ENCODE measurements around the gene FTO.

FTO gene

DNA sequence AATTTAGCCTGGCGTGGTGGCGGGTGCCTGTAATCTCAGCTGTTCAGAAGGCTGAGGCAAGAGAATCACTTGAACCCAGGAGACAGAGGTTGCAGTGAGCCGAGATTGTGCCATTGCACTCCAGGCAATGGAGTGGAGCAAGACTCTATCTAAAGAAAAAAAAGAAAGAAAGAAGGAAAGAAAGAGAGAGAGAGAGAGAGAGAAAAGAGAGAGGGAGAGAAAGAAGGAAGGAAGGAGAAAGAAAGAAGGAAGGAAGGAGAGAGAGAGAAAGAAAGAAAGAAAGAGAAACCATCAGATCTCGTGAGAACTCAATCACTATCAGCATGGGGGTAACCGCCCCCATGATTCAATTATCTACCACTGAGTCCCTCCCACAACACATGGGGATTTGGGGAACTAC lies 293.0 kb downstream of the FTO start:
- H3K27ac Mint-ChIP-seq (ENCODE audit: low read depth) = peak overlapping the region; percentile 33
- DNase-seq (ENCODE audit: low spot score in 2 of 2) = no peak
- ATAC-seq (replicated peaks; ENCODE audit: extremely low read depth, poor library complexity, severe bottlenecking) = no peak
- no peaks in the 10 kb centered on the region for H3K4me1 Mint-ChIP-seq
- peaks cover 2% of the 10 kb centered on the region for H3K36me3 Mint-ChIP-seq (ENCODE audit: insufficient read depth)
- no peaks in the 10 kb centered on the region for H3K27me3 Mint-ChIP-seq
- no peak overlapping the region for H3K4me3 Mint-ChIP-seq
- no peaks in the 10 kb centered on the region for H3K9me3 Mint-ChIP-seq

DNA sequence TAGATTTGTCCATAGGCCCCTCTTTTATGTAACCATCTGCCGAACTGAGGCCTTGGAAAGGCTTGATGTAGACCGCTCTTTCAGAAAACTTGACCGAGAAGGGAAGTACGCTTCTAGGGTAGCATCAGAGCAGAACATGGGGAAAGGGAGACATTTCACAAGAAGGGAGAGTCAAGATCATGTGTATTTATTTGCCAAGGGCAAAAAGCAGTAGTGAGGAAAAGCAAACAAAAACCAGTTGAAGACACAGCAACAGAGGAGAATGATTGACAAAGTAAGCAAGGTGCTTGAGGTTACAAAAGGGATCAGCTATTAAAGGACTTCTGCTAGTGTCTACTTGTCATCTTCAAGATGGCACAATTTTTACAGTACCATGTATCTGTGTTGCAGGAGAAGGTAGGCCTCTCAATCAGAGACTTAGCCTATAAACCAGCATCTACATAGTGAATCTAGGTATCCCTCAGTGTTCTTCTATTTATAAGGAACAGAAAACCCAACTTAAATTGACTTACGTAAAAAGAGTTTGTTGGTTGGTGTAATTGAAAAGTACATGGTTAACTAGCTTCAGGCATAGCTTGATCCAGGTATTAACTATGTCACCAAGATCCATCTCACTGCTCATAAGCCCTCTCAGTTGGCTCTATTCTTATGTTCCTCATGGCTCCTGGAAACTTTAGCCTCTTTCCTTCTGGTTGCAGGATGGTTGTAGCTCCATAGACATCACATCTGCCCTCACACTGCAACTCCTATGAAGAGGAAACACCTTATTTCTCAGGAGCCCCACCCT lies 294.3 kb downstream of the FTO start:
- ATAC-seq (replicated peaks; ENCODE audit: extremely low read depth, poor library complexity, severe bottlenecking) = no peak
- DNase-seq (ENCODE audit: low spot score in 2 of 2) = no peak
- Mint-ChIP-seq H3K9me3 (no peaks in the 10 kb centered on the region), H3K27me3 (no peaks in the 10 kb centered on the region), H3K4me3 (no peak overlapping the region), H3K36me3 (ENCODE audit: insufficient read depth) (peaks cover 2% of the 10 kb centered on the region), H3K27ac (ENCODE audit: low read depth) (no peak overlapping the region), H3K4me1 (no peaks in the 10 kb centered on the region)

DNA sequence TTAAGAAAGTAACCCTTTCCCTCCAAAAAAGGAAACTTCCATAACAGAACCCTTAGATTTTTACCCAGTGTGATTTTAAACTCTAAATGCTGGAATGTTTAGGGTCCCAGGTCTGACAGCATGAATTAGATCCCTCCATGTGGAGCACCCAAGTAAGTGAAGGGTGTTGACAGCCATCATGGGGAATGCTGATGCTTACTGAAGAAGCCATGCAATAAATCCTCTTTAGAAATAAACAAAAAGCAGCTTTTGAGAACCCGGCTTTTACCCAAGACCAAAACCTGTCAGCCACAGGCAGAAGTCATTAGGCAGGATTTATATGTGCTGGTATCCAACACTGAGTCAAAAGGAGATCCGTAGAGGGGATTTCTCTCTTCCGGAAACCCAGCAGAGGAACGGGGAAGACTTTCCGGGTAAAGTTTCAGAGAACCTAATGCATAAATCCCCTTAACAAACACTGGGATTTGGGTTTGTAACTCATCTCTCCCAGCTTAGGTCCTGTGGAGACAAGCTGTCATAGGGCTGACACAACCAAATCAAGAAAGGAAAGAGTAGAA lies 295.1 kb downstream of the FTO start:
- Mint-ChIP-seq H3K27me3 (no peaks in the 10 kb centered on the region), H3K4me1 (no peaks in the 10 kb centered on the region), H3K27ac (ENCODE audit: low read depth) (no peak overlapping the region), H3K36me3 (ENCODE audit: insufficient read depth) (peaks cover 2% of the 10 kb centered on the region), H3K4me3 (no peak overlapping the region), H3K9me3 (no peaks in the 10 kb centered on the region)
- no peak for DNase-seq (ENCODE audit: low spot score in 2 of 2)
- no peak for ATAC-seq (replicated peaks; ENCODE audit: extremely low read depth, poor library complexity, severe bottlenecking)

DNA sequence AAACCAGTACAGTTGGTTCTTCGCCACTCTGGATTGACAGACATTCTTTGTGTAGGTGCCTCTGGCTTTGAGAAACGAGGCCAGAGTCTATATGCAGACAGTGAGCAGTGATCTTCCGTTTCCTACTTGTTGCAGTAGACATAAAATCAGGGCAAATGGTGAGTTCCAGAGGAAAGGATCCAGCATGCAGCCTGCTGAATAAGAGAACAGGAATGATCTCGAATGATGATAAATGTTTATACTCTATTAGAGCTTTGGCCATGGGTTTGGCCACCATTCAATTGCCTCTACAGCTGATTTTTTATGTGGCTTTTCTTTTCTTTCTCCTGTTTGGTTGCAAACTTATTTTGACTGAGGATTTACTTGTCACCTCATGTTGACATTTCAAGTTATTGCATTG lies 295.9 kb downstream of the FTO start:
- Mint-ChIP-seq H3K4me1 (no peaks in the 10 kb centered on the region), H3K9me3 (no peaks in the 10 kb centered on the region), H3K4me3 (no peak overlapping the region), H3K36me3 (ENCODE audit: insufficient read depth) (no peaks in the 10 kb centered on the region), H3K27ac (ENCODE audit: low read depth) (no peak overlapping the region), H3K27me3 (no peaks in the 10 kb centered on the region)
- DNase-seq (ENCODE audit: low spot score in 2 of 2) = no peak
- ATAC-seq (replicated peaks; ENCODE audit: extremely low read depth, poor library complexity, severe bottlenecking) = no peak

DNA sequence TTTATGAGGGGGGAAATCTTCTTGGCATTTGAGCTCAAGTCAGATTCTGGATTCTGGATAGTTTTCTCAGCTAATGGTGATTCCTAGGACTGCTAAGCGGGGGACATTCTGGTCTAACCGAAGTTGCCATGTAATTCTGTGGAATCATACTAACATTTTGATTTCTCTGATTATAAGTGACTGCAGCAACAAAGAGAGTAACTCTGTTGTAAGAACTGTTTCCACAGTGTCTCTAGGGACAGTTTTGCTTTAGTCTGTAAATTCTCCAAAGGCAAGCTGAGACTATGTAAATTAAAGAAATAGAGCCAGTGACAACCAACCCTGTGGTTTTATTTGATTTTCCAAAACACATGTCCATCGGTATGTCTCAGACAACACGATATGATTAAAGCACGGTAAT lies 296.4 kb downstream of the FTO start:
- no peak for DNase-seq (ENCODE audit: low spot score in 2 of 2)
- H3K4me3 Mint-ChIP-seq = no peak overlapping the region
- H3K4me1 Mint-ChIP-seq = no peaks in the 10 kb centered on the region
- H3K9me3 Mint-ChIP-seq = no peaks in the 10 kb centered on the region
- no peak for ATAC-seq (replicated peaks; ENCODE audit: extremely low read depth, poor library complexity, severe bottlenecking)
- H3K27me3 Mint-ChIP-seq = no peaks in the 10 kb centered on the region
- no peak overlapping the region for H3K27ac Mint-ChIP-seq (ENCODE audit: low read depth)
- H3K36me3 Mint-ChIP-seq (ENCODE audit: insufficient read depth) = no peaks in the 10 kb centered on the region

DNA sequence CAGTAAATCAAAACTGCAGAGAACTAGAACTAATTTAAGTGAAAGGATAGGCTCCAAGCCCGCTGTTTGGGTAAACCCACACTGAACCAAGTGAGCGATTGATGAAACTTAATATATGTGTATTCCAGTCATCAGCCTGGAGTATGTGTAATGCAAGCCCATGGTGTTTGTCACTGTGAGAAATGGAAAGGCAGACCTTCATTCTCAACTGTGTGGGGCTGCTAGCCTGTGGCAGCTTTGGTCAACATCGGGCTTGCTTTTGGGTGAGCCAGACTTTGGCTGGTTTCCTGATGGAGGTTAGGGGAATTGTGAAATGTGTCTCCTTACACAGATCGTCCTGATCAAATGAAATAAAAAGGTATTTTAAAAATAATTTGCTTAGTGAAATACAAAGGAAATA lies 302.7 kb downstream of the FTO start:
- H3K36me3 Mint-ChIP-seq (ENCODE audit: insufficient read depth) = peaks cover 2% of the 10 kb centered on the region
- no peaks in the 10 kb centered on the region for H3K27me3 Mint-ChIP-seq
- H3K4me1 Mint-ChIP-seq = no peaks in the 10 kb centered on the region
- no peak for ATAC-seq (replicated peaks; ENCODE audit: extremely low read depth, poor library complexity, severe bottlenecking)
- H3K9me3 Mint-ChIP-seq = no peaks in the 10 kb centered on the region
- no peak overlapping the region for H3K27ac Mint-ChIP-seq (ENCODE audit: low read depth)
- H3K4me3 Mint-ChIP-seq = no peak overlapping the region
- DNase-seq (ENCODE audit: low spot score in 2 of 2) = no peak

DNA sequence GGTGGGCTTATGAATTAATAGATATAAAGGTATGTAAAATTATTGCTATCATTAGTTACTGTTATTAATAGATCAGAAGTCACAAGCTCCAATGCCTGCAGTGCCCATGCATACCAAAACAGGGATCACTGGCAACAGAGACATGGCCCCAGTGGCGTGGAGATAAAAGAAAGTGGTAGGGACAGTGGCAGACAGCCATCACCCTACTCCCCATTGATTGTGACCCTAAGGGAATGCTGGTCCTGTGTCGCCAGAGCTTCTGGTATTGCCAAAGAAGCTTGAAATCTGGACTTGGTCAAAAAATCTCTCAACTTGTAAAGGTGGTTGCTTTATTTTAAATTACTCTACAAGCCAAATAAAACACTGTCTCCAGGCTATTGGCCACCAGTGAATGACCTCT lies 303.5 kb downstream of the FTO start:
- no peak overlapping the region for H3K4me3 Mint-ChIP-seq
- H3K36me3 Mint-ChIP-seq (ENCODE audit: insufficient read depth) = peaks cover 3% of the 10 kb centered on the region
- H3K27ac Mint-ChIP-seq (ENCODE audit: low read depth) = no peak overlapping the region
- ATAC-seq (replicated peaks; ENCODE audit: extremely low read depth, poor library complexity, severe bottlenecking) = no peak
- H3K27me3 Mint-ChIP-seq = no peaks in the 10 kb centered on the region
- no peak for DNase-seq (ENCODE audit: low spot score in 2 of 2)
- no peaks in the 10 kb centered on the region for H3K9me3 Mint-ChIP-seq
- H3K4me1 Mint-ChIP-seq = no peaks in the 10 kb centered on the region

DNA sequence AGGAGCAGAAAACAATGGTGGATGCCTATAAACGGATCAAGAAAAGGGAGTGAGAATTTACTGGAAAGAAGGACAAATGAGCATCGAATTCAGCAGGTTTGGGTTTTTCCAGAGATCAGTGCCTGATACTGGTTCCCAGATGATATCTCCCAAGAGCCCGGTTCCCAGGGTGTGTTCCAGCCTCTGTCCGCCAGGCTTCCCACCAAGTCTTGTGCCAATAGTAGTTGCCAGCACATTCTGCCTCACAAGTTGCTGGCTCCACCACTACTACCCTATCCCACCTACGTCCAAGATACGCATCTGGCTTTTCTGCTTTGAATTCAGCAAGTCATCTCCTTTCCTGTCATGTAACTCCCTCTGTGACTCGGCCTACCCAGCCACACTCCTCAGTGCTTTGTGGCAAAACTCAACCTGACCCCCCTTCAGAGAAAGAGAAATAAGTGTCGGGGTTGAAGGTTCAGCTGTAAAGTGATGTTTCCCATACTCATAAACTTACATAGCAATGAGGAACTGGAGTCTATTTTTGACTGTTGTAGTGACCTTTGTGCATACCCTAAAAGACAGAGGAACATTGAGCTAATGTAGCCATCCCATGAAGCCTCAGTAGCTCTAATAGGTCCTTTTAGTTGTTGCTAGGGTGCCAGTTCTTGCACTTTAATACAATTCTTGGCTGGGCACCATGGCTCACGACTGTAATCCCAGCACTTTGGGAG lies 305.7 kb downstream of the FTO start:
- Mint-ChIP-seq H3K36me3 (ENCODE audit: insufficient read depth) (peaks cover 6% of the 10 kb centered on the region), H3K27me3 (no peaks in the 10 kb centered on the region), H3K9me3 (no peaks in the 10 kb centered on the region), H3K27ac (ENCODE audit: low read depth) (no peak overlapping the region), H3K4me3 (no peak overlapping the region), H3K4me1 (no peaks in the 10 kb centered on the region)
- ATAC-seq (replicated peaks; ENCODE audit: extremely low read depth, poor library complexity, severe bottlenecking) (no peak), DNase-seq (ENCODE audit: low spot score in 2 of 2) (no peak)

DNA sequence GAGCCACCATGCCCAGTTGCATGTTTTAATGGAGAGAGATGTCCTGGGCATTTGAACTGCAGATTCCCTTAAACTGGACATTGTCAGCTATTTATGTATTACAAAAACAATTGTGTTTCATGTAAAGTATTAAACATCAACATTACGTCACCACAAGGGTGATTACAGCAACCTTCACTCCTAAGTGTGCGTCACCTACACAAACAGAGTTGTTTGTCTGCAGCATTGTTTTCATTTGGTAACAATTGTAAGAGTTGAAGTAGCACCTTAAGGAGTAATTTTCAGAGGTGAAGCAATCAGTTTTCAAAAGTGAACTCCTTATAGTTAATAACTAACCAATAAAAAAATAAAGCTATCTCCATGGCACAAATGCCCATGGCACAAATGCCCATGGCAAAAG lies 311.2 kb downstream of the FTO start:
- H3K9me3 Mint-ChIP-seq = no peaks in the 10 kb centered on the region
- no peaks in the 10 kb centered on the region for H3K4me1 Mint-ChIP-seq
- H3K27me3 Mint-ChIP-seq = no peaks in the 10 kb centered on the region
- no peak for ATAC-seq (replicated peaks; ENCODE audit: extremely low read depth, poor library complexity, severe bottlenecking)
- H3K36me3 Mint-ChIP-seq (ENCODE audit: insufficient read depth) = peaks cover 6% of the 10 kb centered on the region
- DNase-seq (ENCODE audit: low spot score in 2 of 2) = no peak
- no peak overlapping the region for H3K4me3 Mint-ChIP-seq
- no peak overlapping the region for H3K27ac Mint-ChIP-seq (ENCODE audit: low read depth)

DNA sequence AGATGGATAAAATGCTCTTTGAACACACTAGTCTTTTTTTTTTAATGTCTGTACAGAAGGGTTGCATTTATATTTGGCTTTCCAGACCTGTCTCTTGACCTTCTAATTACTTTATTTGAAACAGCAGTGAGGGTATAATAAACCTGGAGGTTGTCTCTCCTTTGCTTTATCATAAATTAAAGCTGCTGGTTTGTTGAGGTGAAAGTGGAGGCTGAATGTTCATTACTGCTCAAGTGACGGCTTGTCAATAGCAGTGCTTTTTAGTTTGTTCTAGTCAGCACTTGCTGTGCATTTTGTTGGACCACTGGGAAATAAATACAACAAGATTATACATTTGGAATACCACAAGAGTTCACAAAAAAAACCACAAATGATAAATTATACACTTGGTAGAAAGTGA lies 318.4 kb downstream of the FTO start:
- no peaks in the 10 kb centered on the region for H3K4me1 Mint-ChIP-seq
- no peak overlapping the region for H3K4me3 Mint-ChIP-seq
- H3K27me3 Mint-ChIP-seq = no peaks in the 10 kb centered on the region
- no peaks in the 10 kb centered on the region for H3K36me3 Mint-ChIP-seq (ENCODE audit: insufficient read depth)
- ATAC-seq (replicated peaks; ENCODE audit: extremely low read depth, poor library complexity, severe bottlenecking) (no peak), DNase-seq (ENCODE audit: low spot score in 2 of 2) (no peak)
- no peaks in the 10 kb centered on the region for H3K9me3 Mint-ChIP-seq
- no peak overlapping the region for H3K27ac Mint-ChIP-seq (ENCODE audit: low read depth)

DNA sequence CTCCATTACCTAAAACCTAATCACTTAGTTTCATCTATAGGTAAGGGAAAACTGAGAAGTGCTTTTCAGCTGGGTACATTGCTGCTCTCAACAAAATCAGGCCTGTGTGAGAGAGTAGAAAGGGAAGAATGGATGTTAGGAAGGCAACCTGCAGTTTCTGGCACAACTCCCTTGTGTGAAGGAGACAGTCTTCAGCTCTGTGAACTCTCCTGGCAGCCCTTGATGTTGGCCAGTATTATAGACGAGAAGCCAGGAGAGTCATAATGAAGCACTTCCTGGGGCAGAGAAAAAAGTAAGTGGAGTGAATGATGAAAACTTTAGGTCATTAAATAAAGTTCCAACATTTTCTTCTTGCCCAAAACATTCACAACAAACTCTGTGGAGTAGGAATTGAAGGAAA lies 322.5 kb downstream of the FTO start:
- Mint-ChIP-seq H3K9me3 (no peaks in the 10 kb centered on the region), H3K27me3 (no peaks in the 10 kb centered on the region), H3K27ac (ENCODE audit: low read depth) (no peak overlapping the region), H3K4me3 (no peak overlapping the region), H3K36me3 (ENCODE audit: insufficient read depth) (no peaks in the 10 kb centered on the region), H3K4me1 (no peaks in the 10 kb centered on the region)
- no peak for DNase-seq (ENCODE audit: low spot score in 2 of 2)
- ATAC-seq (replicated peaks; ENCODE audit: extremely low read depth, poor library complexity, severe bottlenecking) = no peak

DNA sequence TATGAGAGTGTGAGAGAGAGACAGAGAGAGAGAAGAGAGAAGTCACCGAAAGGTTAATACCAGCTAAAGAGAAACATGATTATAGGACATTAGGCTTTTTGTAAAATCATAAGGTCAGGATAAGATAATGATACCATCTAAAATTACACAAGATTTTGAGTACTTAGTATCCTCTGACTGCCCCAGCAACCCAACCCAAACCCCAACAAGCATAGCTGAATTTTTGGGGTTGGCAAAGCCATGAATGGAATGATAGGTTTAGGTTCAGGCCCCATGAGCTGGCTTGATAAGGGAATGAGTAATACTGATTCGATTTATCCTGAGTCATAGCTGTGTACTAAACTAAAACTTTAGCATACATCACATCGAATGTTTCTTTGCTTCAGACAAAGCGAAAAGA lies 323.1 kb downstream of the FTO start:
- H3K4me1 Mint-ChIP-seq = no peaks in the 10 kb centered on the region
- no peak overlapping the region for H3K27ac Mint-ChIP-seq (ENCODE audit: low read depth)
- no peaks in the 10 kb centered on the region for H3K36me3 Mint-ChIP-seq (ENCODE audit: insufficient read depth)
- no peaks in the 10 kb centered on the region for H3K9me3 Mint-ChIP-seq
- no peaks in the 10 kb centered on the region for H3K27me3 Mint-ChIP-seq
- ATAC-seq (replicated peaks; ENCODE audit: extremely low read depth, poor library complexity, severe bottlenecking) (no peak), DNase-seq (ENCODE audit: low spot score in 2 of 2) (no peak)
- H3K4me3 Mint-ChIP-seq = no peak overlapping the region

DNA sequence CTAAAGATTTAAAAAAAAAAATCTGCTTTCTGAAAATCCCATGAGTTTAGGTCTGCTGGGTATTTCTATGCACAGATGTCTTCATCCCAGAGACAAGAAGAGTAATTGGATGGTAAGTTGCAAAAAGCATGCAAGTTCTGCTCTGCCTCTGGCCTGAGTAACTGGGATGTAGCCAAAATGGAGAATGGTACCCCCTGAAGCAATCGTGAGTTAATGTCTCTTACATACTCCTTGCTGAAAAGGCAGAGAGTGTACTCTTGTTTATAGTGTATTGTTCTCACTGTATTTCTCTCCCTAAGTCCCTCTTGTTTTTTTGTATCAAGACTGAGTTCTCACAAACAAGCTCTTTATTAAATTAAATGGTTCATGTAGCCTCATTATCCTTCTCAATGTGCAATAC lies 323.6 kb downstream of the FTO start:
- Mint-ChIP-seq H3K36me3 (ENCODE audit: insufficient read depth) (no peaks in the 10 kb centered on the region), H3K4me1 (no peaks in the 10 kb centered on the region), H3K4me3 (no peak overlapping the region), H3K9me3 (no peaks in the 10 kb centered on the region), H3K27ac (ENCODE audit: low read depth) (no peak overlapping the region), H3K27me3 (no peaks in the 10 kb centered on the region)
- DNase-seq (ENCODE audit: low spot score in 2 of 2) (no peak), ATAC-seq (replicated peaks; ENCODE audit: extremely low read depth, poor library complexity, severe bottlenecking) (no peak)

Measured in central memory CD8-positive, alpha-beta T cell (primary cell).